ENCODE data around the gene NPM1.

DNA sequence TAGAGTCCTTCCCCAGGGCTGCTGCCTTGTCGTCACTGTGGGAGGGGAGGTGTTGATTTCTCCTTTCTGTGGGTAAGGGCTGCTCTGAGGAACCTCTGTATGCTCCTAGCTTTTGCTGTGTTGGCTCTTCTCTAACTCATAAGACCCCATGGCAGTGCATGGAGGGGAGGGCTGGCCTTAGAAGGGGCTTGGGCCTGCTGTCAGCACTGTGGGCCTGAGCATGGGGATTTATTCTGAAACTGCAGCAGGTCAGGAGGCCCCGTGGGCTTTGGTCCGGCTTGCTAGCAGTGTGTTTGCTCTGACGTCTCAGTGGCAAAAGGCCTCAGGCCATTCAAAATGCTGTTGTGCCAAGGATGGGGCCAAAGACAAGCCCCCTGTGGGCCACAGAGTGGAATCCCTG is 38.6 kb downstream of the NPM1 start:
- no peak for TF ChIP-seq POLR2AphosphoS5 (IDR thresholded peaks at IDR 0.05)
- TF ChIP-seq POLR2A (IDR thresholded peaks at IDR 0.05; ENCODE audit: low read depth): no peak
- no peak for TF ChIP-seq CTCF (IDR thresholded peaks at IDR 0.05)
